GM19023 (cell line): ENCODE results near the gene OSER1.

Experiments used
- ATAC-seq: cut with Tn5 transposase; IDR thresholded peaks from one replicate; pipeline ENCODE4 v1.9.1; 2021; ENCODE audit warnings: mild to moderate bottlenecking, moderate library complexity; ENCODE audit not compliant: unreplicated experiment

The OSER1 gene

GRCh38 chr20:44181611-44182010 is 29.0 kb downstream of the OSER1 start:
- ATAC-seq: no peak

DNA sequence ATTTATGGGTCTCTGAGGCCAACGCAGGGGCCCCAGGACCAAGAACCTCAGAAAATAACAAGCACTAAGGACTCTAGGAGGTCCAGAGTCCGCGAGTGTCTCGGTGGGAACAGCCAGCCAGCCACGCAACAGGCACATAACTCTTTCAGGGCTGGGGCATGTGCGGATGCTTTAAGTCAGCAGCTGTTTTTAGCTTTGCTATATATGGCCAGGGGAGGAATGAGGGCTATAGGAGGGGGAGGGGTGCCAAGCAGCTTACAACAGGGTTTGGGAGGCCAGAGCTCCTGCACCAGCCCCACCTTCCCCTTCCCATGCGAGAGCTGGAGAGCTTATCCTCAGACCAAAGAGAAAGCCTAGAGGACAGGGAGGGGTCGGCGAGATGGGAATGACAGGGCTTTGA is 29.8 kb downstream of the OSER1 start:
- no peak for ATAC-seq

DNA sequence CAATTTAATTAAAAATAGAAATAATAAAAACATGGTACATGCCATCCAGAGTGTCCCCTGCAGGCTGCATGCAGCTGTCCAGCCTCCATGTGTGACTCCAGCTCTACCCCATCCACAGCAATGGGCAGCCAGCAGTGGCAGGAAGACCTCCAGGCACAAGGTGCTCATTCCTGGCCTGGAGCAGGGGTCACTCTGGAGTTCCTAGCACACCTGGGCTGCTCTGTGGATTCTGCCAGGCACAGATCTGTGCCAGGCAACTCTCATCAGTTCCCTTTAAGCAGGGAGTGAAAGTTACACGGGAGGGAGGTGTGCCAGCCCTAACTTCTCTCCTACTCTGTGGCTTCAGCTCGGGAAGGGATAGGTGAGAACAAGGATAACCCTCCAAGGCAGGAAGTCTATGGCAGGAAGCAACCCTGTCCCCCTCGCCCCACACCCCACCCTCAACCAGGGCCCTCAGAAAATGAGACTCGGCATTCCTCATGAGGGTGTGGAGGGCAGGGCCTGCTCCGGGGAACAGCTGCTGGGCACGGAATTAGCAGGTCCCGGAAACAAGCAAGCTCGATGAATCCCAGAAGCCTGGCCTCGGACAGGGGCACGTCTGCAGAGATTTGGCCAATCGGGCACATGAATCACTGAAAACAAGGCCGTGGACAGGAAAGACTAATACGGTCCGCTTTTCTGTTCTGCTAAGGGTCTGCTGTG is 33.6 kb downstream of the OSER1 start:
- ATAC-seq: no peak

DNA sequence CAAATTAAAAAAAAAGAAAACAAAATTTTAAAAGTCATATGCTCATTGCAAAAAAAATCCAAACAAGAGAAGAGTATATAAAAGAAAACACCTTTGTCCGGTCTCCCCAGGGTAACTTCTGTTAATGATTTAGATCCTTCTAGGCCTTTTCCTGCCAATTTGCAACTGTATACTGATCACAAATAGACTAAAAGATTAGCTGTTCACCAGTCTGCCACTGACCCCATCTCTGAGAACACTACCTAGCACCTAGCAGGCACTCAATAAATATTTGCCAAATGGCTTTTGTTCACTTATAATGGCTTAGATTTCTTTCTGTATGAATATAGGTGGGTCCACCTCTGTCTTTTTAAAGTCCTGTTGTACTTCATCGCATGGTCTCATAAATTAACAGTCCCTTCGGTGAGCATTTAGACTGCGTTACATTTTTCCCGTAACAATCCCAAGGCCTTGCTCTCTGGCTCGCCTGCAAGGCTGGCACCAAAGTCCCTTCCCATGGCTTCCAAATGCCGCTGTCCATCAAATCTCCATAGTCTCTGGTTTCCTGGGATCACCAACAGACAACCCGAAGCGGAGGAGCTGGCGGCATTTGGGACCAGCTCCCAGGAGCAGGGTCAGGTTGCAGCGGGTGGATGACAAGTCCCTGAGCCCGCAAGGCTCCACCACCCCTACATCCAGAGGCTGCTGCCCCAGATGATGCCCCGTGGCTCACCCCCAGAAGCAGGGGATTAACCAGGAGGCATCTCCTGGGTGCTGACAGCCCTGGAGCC is 35.4 kb downstream of the OSER1 start:
- ATAC-seq: no peak

- ATAC-seq: no peak
Measured at GRCh38 chr20:44173846-44174245, 36.7 kb downstream of the OSER1 start.

- no peak for ATAC-seq
Measured at GRCh38 chr20:44173116-44173515, 37.5 kb downstream of the OSER1 start.

DNA sequence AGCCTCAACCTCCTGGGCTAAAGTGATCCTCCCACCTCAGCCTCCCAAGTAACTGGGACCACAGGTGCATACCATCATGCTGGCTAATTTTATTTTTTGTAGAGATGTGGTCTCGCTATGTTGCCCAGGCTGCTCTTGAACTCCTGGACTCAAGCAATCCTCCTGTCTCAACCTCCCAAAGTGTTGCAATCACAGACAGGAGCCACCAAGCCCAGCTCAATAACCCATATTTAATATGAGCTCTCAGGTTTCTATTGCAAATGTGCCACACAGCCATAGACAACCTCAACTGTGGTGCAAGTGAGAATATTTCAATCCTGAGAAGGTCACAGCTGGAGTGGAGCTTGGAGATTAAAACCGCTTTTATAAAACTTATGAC is 38.0 kb downstream of the OSER1 start:
- no peak for ATAC-seq

DNA sequence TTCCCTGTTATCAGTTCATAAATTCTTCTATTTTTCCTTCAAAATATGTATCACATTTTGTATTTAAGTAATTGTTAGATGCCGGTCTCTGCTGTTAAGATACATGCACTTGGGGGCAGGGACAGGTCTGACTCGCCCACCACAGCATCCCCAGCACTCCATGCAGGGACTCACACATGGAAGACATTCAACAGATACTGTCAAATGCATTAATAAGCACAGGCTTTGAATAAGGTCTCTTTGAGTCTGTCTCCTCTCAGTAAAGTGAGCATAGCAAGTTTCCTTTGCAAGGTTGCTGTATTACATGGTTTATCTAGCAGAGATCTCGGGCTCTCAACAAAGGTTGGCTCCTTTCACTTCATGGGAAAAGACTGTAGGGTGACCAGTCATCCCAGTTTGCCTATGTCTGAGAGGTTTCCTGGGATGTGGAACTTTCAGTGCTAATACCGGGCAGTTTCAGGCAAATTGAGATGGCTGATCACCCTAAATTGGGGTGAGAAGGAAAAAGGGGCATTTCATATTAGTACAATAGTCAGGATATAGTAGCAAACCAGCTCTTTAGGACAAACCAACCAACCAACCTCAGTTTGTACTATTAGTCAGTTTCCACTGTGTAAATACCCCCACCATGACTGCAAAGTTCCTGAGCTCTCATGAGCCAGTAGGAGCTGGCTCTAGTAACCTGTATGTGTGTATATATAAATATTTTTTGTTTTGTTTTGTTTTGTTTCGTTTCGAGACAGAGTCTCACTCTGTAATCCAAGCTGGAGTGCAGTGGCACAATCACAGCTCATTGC is 38.6 kb downstream of the OSER1 start:
- no peak for ATAC-seq

GRCh38 chr20:44170816-44171410 is 39.7 kb downstream of the OSER1 start:
- ATAC-seq: no peak

GRCh38 chr20:44167736-44168135 is 42.8 kb downstream of the OSER1 start:
- no peak for ATAC-seq

DNA sequence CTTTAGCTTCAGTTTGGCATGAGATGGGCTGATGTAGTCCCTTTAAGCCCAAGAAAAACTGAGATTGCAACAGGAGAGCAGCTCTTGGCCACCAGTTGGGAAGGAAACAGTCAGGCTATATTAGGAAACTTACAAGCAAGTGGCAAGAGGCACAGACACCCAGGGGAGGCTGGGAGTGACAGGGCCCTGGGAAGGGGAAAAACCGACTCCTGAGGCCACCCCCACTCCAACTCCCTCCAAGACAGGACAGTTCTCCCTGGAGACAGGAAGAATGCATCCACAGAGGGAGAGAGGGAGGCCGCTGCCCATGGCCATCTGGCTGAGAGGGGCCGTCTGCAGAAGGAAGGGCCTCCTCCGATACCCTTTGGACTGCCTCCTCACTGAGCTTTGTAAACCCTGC is 44.1 kb downstream of the OSER1 start:
- no peak for ATAC-seq

GRCh38 chr20:44166008-44166407 is 44.6 kb downstream of the OSER1 start:
- no peak for ATAC-seq

DNA sequence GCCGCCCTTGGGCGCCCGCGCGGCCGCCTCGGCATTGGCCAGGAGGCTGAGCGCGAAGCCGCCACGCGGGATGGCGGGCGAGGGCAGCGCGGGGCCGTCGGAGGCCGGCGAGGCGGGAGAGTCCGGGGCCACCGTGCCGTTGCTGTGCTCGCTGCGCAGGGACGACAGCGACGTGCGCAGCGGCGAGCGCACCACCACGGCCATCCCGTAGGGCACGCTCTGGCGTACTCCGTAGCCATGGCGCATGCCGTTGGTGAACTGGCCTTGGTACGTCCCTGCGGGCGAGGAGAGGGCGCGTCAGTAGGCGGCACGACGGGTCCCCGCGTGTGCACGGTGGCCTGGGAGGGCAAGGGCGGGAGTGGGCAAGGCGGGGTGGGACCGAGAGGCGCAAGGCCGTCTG is 50.4 kb downstream of the OSER1 start:
- no peak for ATAC-seq

GRCh38 chr20:44159711-44160110 is 50.9 kb downstream of the OSER1 start:
- ATAC-seq: no peak

DNA sequence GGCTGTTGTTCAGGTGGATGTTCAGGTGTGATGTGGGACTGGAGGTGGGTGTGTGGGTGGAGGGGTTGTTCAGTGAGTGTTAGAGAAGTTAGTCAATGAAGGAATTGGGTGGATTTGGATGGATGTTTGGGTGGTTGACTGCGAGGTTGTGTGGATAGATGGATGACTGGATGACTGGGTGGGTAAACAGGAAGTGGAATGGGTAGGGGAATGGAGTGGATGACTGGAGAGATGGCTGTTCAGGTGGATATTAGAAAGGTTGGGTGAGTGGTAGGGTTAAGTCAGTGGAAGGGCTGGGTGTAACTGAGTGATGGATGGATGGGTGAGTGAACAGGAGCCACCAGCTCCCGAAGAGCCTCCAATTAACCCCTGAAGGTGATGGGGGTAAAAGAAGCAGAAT is 51.4 kb downstream of the OSER1 start:
- ATAC-seq: no peak

- ATAC-seq: no peak
Measured at GRCh38 chr20:44157061-44157460, 53.5 kb downstream of the OSER1 start.

DNA sequence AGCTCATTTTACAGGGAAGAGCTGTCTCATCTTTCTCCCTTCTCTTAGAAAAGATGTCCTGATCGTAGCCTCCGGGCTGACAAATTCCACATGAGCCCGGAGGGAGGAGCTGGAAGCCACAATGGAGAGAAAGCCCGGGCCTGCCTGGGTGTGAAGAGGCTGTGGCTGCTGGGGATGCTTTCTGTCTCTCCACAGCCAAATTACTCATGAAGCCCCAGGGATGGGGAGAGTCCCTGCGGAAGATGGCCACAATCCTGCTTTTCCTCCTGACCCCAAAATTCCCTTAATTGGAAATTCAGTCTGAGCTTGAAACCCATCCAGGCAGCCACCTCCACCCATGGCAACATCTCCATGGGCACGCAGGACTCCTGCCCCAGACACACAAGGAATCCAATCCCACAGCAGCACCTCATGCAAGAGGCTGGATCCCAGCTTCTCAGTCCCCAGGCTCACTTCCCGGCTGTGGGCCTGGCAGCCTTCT is 56.0 kb downstream of the OSER1 start:
- no peak for ATAC-seq

DNA sequence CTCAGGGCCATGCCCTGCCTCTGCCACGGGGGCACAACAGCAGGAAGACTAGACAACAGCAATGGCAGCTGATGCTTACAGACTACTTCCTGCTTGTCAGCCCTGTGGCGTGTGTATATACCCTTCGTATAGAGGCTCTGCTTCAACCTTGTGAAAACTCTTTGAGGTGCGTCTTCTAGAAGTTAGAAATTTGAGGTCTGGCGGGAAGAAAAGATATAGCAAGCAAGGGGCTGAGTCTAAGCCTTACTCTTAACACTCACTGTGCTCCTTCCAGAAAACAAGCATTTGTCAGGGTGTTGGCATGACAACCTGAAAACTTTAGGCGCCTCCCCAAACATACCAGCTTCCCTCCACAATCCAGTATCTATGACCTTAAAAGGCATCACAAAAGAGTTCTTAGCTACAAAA is 56.9 kb downstream of the OSER1 start:
- no peak for ATAC-seq

GRCh38 chr20:44151621-44152416 is 58.8 kb downstream of the OSER1 start:
- no peak for ATAC-seq

- no peak for ATAC-seq
Measured at GRCh38 chr20:44146272-44146671, 64.3 kb downstream of the OSER1 start.
